ENCODE results near the gene GALNT13. TPM values are rescaled to one million over a fixed set of nuclear protein-coding genes. Genes with fewer than 3 reads are reported as not detected.
A peak's percentile ranks its signal among the peaks of the same experiment; 100 is the strongest.

Gene GALNT13
- total and polyA plus RNA-seq, 2 of the 13 experiments (the other 11 are each of a cell fraction or from before 2014, with no cell fraction given), result 1.3 to 5.0 TPM

DNA sequence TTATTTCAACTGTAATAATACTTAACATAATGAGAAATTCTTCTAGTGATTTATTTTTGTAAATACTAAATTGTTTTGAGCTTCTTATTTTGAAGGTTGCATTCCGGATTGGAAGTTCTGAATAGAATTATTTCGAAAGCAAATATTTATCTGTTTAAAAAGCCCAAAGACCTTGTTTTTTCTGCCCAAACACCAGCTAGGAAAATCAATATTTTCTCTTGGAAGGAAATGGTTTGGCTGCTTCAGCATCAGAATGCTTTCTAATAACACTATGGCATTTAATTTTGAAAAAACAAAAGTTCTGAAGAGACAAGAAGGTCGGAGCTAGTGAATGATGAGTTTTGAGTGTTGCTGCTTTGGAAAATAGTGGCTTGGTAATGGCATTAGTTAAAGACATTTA is 522.9 kb downstream of the GALNT13 start:
- FAIRE-seq (no peak), ATAC-seq (peak; percentile 67), DNase-seq (ENCODE audit: low spot score) (peak; percentile 9)
- Histone ChIP-seq H3K4me3 (replicated peaks in 1 of 3; ENCODE audit: insufficient read depth in 1 of 3, low read depth in 2 of 3, low read length in 3 of 3) (no peak overlapping the region), H3K9ac (ENCODE audit: insufficient read depth, low read depth, low read length) (no peak overlapping the region), H3K79me2 (ENCODE audit: insufficient read depth, low read length) (no peaks in the 10 kb centered on the region), H3K27ac (ENCODE audit: extremely low read length, insufficient read depth, low read length) (no peak overlapping the region), H3K4me2 (ENCODE audit: low read depth, low read length) (0 out of 2 replicates have a peak overlapping the region, but pooled peaks have one; percentile 10), H3K4me1 (ENCODE audit: insufficient read depth, low read length) (peaks cover 11% of the 10 kb centered on the region), H3K36me3 (replicated peaks in 1 of 2; ENCODE audit: control insufficient read depth in 1 of 2, insufficient read depth in 2 of 2, low read length in 2 of 2) (no peaks in the 10 kb centered on the region), H3K27me3 (ENCODE audit: control insufficient read depth in 1 of 2, insufficient read depth in 2 of 2, low read length in 2 of 2) (no peaks in the 10 kb centered on the region), H3K9me3 (ENCODE audit: low read length) (no peaks in the 10 kb centered on the region), H4K20me1 (ENCODE audit: insufficient read depth, low read length) (no peaks in the 10 kb centered on the region), H2AFZ (ENCODE audit: low read length) (no peak overlapping the region)
- ChIA-PET POLR2A (no interaction called here), CTCF (ENCODE audit: low intra/inter-chr PET ratio, low total read pairs) (no interaction called here)
- intact Hi-C loops (cut with micrococcal nuclease; ENCODE audit: unreplicated experiment), result no loop called here
- 2% methylated on average over 3 of the region's 3 CpGs for WGBS (ENCODE audit: low lambda C conversion rate)
- BruUV-seq (replicated peaks), result no TSS peak
- in situ Hi-C loops (cut with HindIII; ENCODE audit: extremely low pct_ligation_motif_present, low pct_unique_long_range_greater_than_20kb), result loop anchor here (25.0 kb wide), 1 partner anchor 1232 kb away; no protein-coding TSS in a partner anchor
- TF ChIP-seq TOE1 (CRISPR knock-in tag; IDR thresholded peaks at IDR 0.05) (0 out of 2 replicates have a peak, but pooled peaks have one; percentile 43), SOX5 (CRISPR knock-in tag; IDR thresholded peaks at IDR 0.05; ENCODE audit: borderline replicate concordance) (peak; percentile 48; the same call in 1 of the 2 replicates), NFIC (IDR thresholded peaks at IDR 0.05; ENCODE audit: low read length) (peak; percentile 80; the same call in 1 of the 2 replicates), GATAD2A (CRISPR knock-in tag; IDR thresholded peaks at IDR 0.05) (peak; percentile 85), FOXJ3 (CRISPR knock-in tag; IDR thresholded peaks at IDR 0.05; ENCODE audit: borderline replicate concordance) (peak; percentile 83; the same call in 1 of the 2 replicates), HMG20A (CRISPR knock-in tag; IDR thresholded peaks at IDR 0.05; ENCODE audit: borderline replicate concordance) (peak; percentile 60; the same call in 1 of the 2 replicates), EP300 (IDR thresholded peaks at IDR 0.05; ENCODE audit: low read depth in 2 of 2, low read length in 2 of 2) (peak in 1 of 2 experiments; percentile 61; a peak in 1 of 4 replicates), EP300 (CRISPR knock-in tag; IDR thresholded peaks at IDR 0.05; ENCODE audit: borderline replicate concordance) (no peak), CREM (IDR thresholded peaks at IDR 0.05) (peak; percentile 44; the same call in 1 of the 2 replicates), CREM (CRISPR knock-in tag; IDR thresholded peaks at IDR 0.05) (no peak), KLF6 (CRISPR knock-in tag; IDR thresholded peaks at IDR 0.05) (no peak), FOXP1 (IDR thresholded peaks at IDR 0.05) (no peak), FOXP1 (CRISPR knock-in tag; IDR thresholded peaks at IDR 0.05) (peak; percentile 92), SMAD3 (CRISPR knock-in tag; IDR thresholded peaks at IDR 0.05) (peak; percentile 68; the same call in 1 of the 2 replicates), NCOA2 (CRISPR knock-in tag; IDR thresholded peaks at IDR 0.05) (peak; percentile 53; the same call in 1 of the 2 replicates), SALL1 (CRISPR knock-in tag; IDR thresholded peaks at IDR 0.05) (peak; percentile 11; the same call in 1 of the 2 replicates), ZNF256 (CRISPR knock-in tag; conservative IDR thresholded peaks at IDR 0.05) (no peak), ONECUT2 (CRISPR knock-in tag; IDR thresholded peaks at IDR 0.05) (peak; percentile 87), FOXA1 (IDR thresholded peaks at IDR 0.05) (no peak), FOXA1 (CRISPR knock-in tag; IDR thresholded peaks at IDR 0.05) (no peak), MZF1 (CRISPR knock-in tag; IDR thresholded peaks at IDR 0.05; ENCODE audit: borderline replicate concordance) (no peak), ZNF737 (CRISPR knock-in tag; IDR thresholded peaks at IDR 0.05; ENCODE audit: borderline replicate concordance) (no peak)
- TF ChIP-seq, protein P1, sequence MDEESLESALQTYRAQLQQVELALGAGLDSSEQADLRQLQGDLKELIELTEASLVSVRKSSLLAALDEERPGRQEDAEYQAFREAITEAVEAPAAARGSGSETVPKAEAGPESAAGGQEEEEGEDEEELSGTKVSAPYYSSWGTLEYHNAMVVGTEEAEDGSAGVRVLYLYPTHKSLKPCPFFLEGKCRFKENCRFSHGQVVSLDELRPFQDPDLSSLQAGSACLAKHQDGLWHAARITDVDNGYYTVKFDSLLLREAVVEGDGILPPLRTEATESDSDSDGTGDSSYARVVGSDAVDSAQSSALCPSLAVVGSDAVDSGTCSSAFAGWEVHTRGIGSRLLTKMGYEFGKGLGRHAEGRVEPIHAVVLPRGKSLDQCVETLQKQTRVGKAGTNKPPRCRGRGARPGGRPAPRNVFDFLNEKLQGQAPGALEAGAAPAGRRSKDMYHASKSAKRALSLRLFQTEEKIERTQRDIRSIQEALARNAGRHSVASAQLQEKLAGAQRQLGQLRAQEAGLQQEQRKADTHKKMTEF (CRISPR knock-in tag; IDR thresholded peaks at IDR 0.05), result 0 out of 2 replicates have a peak, but pooled peaks have one; percentile 36
- TF ChIP-seq, protein P2, sequence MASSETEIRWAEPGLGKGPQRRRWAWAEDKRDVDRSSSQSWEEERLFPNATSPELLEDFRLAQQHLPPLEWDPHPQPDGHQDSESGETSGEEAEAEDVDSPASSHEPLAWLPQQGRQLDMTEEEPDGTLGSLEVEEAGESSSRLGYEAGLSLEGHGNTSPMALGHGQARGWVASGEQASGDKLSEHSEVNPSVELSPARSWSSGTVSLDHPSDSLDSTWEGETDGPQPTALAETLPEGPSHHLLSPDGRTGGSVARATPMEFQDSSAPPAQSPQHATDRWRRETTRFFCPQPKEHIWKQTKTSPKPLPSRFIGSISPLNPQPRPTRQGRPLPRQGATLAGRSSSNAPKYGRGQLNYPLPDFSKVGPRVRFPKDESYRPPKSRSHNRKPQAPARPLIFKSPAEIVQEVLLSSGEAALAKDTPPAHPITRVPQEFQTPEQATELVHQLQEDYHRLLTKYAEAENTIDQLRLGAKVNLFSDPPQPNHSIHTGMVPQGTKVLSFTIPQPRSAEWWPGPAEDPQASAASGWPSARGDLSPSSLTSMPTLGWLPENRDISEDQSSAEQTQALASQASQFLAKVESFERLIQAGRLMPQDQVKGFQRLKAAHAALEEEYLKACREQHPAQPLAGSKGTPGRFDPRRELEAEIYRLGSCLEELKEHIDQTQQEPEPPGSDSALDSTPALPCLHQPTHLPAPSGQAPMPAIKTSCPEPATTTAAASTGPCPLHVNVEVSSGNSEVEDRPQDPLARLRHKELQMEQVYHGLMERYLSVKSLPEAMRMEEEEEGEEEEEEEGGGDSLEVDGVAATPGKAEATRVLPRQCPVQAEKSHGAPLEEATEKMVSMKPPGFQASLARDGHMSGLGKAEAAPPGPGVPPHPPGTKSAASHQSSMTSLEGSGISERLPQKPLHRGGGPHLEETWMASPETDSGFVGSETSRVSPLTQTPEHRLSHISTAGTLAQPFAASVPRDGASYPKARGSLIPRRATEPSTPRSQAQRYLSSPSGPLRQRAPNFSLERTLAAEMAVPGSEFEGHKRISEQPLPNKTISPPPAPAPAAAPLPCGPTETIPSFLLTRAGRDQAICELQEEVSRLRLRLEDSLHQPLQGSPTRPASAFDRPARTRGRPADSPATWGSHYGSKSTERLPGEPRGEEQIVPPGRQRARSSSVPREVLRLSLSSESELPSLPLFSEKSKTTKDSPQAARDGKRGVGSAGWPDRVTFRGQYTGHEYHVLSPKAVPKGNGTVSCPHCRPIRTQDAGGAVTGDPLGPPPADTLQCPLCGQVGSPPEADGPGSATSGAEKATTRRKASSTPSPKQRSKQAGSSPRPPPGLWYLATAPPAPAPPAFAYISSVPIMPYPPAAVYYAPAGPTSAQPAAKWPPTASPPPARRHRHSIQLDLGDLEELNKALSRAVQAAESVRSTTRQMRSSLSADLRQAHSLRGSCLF (CRISPR knock-in tag; IDR thresholded peaks at IDR 0.05; ENCODE audit: borderline replicate concordance), result no peak
